GM21737 (cell line): ENCODE data around the gene PROK2.

Experiments used
- ATAC-seq: cut with Tn5 transposase; IDR thresholded peaks from one replicate; pipeline ENCODE4 v1.9.1; 2021; ENCODE audit warnings: mild to moderate bottlenecking, moderate library complexity; ENCODE audit not compliant: unreplicated experiment

Gene PROK2

DNA sequence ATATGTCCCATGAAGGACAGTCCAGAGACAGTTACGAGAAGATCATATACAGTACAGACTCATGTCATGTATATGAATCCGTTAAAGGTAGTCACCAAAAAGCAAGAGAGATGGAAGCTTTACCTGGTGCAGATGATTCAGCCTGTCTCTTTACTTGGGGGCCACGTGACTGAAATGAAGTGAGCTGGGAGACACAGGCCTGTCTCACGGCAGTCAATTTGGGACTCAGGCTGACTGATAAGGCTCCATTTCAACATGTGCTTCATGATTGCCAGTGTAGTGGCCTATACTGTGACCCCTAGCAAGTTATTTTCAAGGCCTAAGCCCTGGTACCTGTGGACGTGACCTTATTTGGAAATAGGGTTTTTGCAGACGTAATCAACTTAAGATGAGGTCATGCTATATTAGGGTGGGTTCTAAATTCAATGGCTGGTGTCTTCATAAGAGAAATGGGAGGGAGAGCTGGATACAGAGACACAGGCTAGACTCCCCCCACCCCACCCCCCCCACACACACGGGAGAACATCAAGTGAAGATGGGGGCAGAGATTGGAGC lies 3.0 kb upstream of the PROK2 start:
- ATAC-seq = no peak

DNA sequence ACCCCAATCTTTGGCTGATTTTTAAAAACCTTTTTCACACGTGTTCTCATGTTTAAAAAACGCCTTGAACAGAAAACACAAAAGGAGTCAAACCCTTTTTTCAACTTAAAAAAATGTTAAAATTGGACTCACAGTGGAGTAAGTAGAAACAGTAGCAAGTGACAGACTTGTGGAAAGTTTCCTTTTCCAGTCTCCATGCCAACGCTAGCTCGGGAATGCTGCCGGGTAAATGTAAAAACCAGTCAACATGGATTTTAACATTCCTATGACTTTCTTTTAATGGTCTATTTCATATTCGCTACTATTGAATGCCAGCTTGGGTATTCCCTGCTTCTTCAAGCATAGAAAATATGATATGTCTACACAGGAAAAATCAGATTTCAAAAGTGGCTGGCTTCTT lies 1.6 kb upstream of the PROK2 start:
- ATAC-seq = no peak

DNA sequence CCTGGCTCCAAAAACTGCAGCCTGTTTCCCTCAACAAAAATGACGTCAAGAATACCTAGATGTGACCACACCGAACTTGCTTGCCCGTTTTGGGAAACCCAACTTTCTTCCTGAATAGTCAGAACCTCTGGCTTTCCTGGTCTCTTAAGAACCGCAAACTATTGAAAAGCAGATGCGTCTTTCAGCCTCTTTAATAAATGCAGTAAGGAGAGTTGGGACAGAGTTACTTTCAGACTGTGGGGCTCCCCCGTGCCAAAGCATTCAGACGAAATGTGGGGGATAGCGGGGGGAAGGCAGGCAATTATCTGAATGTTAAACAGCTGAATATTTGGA lies 1.2 kb upstream of the PROK2 start:
- no peak for ATAC-seq

DNA sequence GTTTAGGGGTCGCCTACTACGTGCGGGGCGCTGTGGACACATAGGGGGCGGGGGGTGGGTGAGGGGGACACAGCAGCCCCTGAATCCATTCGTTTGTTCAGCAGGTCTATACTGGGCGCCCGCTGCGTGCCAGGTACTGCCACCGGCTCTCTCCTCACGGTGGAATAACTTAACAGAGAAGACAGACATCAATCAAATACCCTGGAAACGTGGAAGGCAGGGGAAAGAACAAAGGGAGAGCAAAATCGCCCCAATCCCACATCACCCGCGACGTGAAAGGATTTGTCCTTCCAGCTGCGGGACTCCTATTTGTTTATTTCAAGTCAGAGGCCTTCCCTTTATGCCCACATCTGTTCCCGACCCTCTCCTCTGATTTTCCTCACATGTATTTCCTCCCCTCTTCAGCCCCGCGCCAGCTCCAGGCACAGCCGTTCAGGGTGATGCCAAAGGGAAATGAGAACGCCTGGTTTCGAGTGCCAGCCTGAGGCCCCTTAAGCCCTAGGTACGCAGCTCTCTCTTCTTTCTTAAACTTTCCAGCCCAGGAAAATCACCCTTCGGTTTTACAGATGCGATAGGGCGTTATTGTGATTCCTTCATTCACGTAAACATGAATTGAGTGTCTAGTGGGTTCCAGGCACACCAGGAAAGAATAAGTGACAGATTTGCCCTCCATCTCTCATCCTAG lies 726 bp upstream of the PROK2 start:
- no peak for ATAC-seq

DNA sequence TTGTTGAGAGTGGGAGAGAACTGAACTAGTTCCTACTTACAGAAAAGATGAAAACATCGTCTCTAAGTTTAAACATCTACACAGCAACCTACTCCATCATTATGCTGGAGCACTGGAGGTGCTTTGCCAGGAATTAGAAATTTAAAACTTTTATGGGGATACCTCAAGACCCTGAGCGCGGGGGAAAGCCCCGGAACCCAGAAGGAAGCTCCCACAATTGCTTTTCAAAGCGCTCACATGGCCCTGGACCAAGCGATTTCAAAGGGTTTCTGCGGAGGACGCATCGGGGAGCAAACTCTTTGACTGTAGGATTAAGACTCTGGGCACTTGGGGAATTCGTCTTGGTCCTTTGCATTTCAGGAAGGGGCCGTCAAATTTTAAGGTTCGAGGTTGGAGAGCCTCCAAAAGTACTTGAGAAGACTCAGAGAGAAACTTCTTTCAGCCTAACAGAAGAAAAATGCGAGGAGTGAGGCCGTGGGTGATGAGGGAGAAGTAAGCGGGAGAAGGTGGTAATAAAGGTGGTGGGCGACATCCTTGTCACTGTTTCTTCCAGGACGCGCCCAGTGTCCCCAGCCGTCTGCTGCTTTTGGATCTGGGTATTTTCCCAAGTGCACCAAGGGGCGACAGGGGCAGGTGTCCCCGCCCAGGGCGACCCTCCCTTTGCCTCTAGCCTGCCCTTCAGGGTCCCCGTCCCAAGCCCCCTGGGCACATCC lies 591 bp downstream of the PROK2 start:
- ATAC-seq = no peak

DNA sequence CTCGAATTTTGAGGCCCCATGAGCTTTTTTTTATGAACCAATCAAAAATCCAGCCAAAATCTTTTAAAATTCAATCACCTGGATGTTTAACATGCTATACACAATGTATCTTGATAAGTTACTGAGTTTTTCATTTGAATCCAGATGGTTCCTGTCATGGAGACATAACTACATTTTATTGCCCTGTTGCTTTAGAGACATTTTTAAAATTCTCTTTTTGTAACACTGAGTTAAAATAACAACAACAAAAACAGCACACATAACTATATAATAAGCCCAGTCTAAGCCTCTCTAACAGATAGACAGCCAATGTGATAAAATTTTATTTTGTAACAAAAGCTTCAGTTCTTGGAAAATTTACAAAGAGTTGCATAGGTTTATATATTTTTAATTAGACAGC lies 1.8 kb downstream of the PROK2 start:
- ATAC-seq = no peak

DNA sequence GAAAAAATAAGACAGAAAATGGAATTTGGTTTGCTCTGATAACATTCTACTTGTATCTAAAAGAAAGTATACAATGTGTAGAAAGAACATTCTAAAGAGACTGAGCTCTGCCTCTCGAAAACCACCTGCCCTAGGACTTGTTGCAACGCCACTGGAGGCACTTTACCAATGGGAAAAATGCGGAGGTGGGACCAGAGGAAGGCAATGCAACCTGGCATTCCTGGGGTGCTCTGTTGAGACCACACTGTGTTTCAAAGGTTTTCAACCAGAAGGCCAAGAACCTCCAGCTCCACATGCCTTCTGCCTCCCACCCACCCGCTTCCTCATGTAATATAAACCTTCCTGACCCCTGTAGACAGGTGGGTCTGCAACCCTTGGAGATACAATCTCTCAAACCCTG lies 4.5 kb downstream of the PROK2 start:
- no peak for ATAC-seq

DNA sequence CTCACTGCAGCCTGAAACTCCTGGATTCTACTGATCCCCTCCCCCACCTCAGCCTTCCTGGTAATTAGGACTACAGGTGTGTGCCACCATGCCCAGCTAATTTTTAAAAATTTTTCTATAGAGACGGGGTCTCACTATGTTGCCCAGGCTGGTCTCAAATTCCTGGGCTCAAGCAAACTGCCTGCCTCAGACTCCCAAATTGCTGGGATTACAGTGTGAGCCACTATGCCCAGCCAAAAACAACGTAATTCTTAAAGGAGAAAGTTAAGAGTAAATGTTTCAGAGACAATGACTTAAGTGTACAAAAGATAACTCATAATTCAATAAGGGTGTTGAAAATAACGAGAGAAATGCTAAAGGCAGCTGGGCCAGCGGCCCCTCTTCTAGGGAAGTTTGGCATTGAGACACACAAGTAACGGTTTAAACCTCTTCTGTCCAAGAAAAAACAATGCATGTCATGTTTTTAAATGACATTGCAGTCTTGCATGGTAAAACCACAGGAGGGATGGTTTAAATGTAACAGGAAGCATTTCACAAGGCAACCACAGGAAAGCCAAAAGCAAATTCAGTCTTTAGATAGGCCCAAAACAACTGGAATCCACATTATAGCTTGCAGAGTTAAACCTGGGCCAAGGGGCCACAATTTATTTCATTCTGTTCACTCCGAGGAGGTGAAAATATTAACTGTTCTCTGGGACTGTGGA lies 5.1 kb downstream of the PROK2 start:
- no peak for ATAC-seq

DNA sequence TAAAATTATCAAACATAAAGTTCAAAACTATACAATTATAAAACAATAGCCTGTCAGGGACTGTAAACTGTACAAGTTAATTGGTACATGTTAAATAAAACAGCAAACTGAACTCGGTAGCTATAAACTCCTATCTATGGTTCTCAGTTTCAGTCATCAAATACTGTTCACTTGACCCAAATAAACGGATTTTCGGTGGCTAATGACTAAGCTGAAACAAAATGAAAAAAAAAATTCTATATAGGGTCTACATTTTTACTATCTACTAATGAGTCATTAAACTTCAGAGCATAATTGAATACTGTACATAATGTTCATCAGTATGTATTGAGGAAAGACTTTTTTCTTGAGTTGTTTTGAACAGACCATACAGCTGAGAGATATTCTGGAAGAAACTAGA lies 6.6 kb downstream of the PROK2 start:
- ATAC-seq = no peak

DNA sequence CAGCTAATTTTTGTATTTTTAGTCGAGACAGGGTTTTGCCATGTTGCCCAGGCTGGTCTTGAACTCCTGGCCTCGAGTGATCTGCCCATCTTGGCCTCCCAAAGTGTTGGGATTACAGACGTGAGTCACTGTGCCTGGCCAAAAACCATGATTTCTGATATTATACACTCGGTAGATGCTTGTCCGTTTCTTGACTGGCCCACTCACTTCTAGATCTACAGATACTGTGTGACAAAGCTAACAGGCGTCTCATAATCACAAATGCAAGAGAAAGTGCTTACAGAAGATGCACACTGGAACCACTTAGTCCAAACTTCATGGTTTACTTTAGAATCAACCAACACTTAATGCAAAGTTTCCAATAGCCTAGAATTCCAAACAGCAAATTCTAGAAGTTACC lies 8.4 kb downstream of the PROK2 start:
- no peak for ATAC-seq

DNA sequence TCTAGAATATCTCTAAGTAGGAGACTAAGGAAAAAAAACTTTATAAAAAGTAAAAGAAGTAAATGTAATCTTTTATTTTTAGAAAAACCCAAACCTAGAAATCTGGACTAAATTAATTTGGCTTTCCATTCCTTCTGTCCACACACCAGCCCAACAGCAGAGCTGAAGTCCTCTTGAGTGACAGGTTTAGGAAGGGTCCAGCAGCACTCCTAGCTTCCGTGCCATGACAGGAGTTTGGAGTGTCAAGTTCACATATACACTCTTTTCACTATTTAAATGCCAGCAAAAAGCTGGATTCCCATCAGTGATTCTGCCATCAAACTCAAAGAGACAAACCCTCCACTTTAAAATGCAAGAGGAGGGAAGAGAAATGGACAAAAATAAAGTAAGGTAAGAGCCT lies 13.1 kb downstream of the PROK2 start:
- ATAC-seq = no peak

DNA sequence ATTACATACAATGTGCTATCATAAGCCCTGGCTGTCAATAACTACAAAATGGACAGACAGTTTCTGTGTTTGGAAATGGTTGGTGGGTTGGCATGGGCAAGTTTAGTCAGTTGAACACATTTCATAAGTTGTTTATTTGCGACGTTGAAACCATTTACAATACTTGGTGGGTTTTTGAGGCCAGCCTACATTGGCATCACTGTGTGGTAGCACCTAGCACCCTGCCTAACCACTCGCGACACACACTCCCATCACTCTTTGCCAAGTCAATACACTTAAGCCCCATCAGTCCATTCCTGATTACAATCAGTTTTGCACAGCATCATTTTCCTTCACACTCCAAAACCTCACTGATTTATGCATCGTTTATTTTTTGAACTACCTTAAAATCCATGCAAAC lies 13.8 kb downstream of the PROK2 start:
- ATAC-seq = no peak

DNA sequence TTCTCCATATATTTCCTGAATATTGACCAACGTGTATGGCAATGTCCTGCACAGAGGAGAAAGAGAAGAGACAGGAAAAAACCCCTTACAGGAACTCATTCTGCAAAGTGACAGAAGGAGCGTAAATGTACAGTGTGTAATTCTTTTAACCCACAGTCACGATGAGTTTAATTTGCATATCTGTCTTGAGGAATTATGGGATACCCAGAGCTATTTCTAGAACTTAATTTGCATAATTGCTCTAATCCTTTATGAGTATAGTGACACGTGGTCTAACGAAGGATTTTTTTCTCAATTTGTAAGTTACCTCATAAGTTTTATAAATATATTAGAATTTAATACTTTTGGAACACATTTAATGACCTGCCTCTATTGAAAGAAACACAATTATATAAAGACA lies 21.5 kb downstream of the PROK2 start:
- no peak for ATAC-seq

DNA sequence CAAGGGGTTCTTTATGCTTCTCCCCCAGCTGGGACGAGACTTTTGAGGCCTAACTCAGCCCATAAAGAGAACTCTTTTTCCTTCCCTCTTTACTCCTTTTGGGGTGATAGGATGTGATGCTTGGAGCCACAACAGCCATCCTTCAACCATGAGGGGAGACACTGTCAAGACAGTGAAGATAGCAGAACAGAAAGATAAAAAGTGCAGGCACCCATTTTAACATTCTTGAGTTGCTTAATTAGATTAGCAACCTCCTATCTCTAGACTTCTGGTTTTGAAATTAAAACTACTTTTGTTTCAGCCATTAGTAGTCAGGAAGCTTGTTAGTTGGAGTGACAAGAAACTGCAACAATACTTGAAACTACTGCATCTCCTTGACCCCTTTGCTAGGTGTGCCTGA lies 24.8 kb downstream of the PROK2 start:
- ATAC-seq = no peak

DNA sequence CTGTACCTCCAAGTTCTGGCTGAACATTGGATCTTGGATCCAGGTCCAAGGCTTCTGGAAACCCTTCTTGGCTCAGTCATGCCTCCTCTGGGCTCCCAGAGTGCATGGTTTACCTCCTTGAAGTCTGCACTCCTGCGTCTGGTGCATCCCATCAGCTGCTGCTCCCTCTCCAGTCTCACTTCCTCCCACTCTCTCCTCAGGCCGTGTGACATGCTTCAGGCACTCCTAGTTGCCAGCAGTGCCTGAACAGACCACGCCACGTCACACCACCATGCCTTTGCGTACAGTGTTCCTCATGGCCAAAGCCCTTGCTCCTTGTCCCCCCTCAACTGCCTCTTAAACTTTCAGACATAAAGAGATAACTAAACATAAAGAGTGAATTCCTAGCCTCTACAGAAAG lies 25.5 kb downstream of the PROK2 start:
- ATAC-seq = no peak

DNA sequence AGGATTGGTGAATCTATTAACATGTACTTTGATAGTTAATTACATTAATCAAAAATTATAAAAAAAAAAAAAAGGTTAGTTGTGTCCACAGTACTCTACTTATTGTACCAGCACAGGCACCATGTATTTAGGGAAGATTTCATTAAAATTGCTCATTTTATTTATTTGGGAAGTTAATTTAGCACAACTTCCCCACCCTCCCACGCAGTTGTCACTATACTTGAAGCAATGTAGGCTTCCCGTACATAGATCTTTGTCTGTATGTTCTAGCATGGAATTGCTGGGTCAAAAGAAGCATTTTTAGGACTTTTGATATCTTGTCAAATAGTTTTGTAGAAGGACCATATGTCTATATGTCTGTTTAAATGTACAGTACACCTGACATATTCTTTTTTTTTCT lies 26.9 kb downstream of the PROK2 start:
- ATAC-seq = no peak

DNA sequence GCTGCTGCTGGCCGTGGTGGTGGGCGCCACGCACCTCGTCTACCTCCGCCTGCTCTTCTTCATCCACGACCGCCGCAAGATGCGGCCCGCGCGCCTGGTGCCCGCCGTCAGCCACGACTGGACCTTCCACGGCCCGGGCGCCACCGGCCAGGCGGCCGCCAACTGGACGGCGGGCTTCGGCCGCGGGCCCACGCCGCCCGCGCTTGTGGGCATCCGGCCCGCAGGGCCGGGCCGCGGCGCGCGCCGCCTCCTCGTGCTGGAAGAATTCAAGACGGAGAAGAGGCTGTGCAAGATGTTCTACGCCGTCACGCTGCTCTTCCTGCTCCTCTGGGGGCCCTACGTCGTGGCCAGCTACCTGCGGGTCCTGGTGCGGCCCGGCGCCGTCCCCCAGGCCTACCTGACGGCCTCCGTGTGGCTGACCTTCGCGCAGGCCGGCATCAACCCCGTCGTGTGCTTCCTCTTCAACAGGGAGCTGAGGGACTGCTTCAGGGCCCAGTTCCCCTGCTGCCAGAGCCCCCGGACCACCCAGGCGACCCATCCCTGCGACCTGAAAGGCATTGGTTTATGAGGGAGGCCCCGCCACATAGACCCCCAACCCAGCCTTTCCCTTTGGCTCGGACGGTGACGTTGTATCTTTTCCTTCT lies 30.2 kb downstream of the PROK2 start:
- no peak for ATAC-seq

DNA sequence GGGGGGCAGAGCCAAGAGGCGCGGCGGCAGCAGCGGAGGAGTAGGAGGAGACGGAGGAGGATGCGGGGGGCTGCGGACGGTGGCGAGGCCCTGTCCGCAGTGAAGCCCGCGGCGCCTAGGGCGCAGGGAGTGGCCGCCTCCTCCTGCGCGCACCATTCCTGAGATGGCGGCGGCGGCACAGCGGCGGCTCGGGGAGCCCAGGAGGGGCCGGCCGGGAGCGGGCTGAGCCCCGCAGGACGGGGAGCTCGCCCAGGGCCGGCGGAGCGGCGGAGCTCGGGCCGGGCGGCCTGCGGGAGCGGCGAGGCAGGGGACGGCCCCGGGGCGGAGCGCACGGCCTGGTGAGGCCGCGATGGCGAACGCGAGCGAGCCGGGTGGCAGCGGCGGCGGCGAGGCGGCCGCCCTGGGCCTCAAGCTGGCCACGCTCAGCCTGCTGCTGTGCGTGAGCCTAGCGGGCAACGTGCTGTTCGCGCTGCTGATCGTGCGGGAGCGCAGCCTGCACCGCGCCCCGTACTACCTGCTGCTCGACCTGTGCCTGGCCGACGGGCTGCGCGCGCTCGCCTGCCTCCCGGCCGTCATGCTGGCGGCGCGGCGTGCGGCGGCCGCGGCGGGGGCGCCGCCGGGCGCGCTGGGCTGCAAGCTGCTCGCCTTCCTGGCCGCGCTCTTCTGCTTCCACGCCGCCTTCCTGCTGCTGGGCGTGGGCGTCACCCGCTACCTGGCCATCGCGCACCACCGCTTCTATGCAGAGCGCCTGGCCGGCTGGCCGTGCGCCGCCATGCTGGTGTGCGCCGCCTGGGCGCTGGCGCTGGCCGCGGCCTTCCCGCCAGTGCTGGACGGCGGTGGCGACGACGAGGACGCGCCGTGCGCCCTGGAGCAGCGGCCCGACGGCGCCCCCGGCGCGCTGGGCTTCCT lies 31.0 kb downstream of the PROK2 start, which contains the start of gene GPR27:
Gene GPR27, plus strand, starts transcription at position 155 of the 909 bp plus-strand sequence. Its CDS starts 195 bp downstream, at position 350.
- no peak for ATAC-seq

DNA sequence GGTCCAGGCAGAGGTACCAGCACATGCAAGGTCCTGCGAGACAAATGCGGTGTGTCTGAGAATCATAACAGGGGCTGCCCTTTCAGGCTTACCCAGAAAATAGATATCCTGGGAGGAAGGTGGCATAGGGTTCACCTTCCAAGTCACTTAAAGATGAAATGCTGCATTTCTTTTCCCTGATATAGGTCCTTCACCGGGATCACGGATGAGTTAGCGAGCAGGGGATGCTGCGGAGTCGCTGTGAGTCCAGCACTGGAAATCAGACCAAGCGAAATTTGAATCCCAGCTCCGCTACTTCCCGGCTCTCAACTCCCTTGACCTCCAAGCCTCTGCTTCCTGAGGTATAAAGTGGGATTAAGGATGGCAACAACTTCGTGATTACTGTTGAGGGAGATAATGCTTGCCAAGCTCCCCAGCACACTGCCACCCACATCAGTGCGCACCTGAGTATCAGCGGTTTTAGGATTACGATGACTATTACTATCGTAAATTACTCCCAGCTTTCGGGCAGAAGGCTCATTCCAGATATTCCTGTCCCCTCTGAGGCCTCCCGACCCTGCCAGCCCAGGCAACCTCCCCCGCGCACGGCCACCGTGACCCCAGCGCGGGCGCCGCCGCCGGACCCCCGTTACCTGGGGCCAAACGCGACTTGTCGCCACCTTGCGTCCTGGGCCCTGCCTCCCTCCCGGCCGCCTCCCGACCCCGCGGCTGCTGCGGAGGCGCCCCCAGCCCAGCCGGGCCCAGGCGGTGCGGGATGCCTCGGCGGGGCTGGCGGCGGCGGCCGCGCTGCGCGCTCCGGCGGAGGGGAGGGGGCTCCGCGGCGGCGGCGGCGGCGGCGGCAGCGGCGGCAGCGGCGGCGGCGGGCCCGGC lies 31.9 kb downstream of the PROK2 start:
- ATAC-seq = no peak
